NB4 (cell line): ENCODE data around the gene KCNIP3.

Experiments
- CTCF ChIP-seq: IDR thresholded peaks from one replicate; pipeline ENCODE4 v1.5.1; 2012; ENCODE audit warnings: low read depth, low read length
- POLR2A ChIP-seq: IDR thresholded peaks from 2 replicates; pipeline ENCODE4 v1.6.1; 2011; ENCODE audit warnings: mild to moderate bottlenecking; ENCODE audit not compliant: insufficient read length; ENCODE audit errors: extremely low read depth

DNA sequence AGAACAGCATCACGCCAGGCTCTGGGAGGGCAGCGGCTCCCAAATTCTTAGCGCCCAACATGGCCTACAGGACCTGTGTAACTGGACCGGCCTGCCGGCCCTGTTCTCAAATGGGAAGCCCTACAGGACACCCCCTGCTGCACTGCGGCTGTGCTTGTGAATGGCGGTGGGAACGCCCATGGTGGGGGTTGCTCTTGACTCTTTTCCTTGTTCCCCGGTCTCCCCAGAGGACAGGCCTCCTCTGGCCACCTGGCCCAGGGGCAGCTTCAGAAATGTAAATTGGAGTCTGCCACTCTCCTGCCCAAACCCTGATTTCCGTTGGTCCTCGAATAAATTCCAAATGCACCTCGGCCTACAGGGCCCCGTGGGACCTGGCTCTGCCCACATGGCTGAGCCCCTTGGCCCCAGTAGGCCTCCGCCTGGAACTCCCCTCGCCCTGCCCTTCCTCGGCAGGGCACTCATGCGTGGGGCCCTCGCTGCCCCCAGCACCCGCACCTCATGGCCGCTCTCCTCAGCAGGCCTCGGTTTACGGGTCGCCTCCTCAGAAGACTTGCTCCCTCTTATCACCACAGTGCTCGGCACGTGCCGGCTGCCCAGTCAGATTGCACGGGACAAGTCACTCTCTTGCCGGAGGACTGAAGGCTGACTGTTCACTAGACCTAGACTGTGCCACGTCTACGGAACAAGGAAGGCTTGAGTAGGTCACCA lies 29.4 kb downstream of the KCNIP3 start:
- TF ChIP-seq CTCF (no peak), POLR2A (no peak)
